GM18868 (cell line): Measurements from ENCODE around the gene TAF1C.

Experiments used
- ATAC-seq: cut with Tn5 transposase; IDR thresholded peaks from one replicate; pipeline ENCODE4 v1.9.1; 2021; ENCODE audit warnings: mild to moderate bottlenecking, moderate library complexity; ENCODE audit not compliant: unreplicated experiment

The TAF1C gene

DNA sequence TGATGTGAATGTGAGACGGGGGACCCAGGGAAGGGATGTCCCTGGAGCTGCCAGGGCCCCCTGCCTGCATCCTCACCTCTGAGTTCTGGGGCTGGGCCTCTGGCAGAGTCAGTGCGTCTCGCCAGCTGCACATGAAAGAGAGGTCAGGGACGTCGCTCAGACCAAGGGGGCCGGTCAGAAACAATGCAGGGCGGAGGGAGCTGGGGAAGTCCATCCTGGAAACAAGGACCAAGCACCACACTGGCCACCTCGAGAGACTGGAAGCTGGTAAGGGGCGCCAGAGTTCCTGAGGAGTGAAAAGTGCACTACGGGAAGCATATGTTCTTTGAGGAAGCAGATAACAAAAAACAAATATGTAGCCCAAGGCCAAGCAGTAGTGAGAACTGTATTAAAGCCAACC is 2.1 kb downstream of the TAF1C start:
- no peak for ATAC-seq

DNA sequence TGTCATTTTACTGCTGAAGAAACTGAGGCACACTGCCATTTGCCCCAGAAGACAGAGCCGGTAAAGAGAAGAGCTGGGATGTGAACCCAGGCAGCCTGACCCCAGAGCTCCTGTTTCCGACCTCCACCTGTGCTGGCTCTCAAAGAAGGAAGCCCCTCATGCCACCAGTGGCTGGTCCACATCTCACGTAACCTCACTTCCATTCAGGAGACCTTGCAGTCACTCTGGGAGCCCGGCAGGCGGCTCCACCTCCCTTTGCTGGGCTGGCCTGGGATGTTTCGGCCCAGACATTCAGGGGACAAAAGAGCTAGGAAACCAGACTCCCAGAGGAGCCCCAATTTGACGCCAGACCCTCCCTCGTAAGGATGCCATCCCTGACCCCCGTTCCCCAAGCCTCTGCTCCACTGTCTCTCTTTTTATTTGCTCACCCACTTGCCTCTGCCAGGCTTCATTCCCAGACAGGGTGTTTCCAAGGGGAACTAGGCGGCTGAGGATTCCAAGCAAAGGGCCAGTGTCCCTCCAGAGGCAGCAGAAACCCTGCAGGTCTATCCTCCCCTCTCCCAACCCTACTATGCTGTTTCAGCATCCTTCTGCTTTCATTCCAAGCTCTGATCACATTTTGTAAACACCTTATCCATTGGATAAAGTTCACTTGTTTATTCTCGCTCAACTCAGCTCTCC is 2.8 kb downstream of the TAF1C start:
- ATAC-seq = no peak

DNA sequence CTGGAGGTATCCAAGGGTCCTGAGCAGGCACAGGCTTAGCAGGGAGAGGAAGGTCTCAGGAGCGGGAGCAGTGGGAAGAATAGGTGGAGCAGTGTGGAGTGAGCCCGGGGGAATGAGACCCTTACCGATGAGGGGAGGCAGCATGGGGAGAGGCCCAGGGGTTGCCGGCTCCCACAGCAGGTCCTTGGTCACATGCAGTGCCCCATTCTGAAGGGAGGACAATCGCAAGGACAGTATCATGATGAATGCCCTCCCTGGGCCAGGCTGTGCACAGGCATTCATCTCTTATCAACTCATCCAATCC is 3.3 kb downstream of the TAF1C start:
- ATAC-seq = no peak

DNA sequence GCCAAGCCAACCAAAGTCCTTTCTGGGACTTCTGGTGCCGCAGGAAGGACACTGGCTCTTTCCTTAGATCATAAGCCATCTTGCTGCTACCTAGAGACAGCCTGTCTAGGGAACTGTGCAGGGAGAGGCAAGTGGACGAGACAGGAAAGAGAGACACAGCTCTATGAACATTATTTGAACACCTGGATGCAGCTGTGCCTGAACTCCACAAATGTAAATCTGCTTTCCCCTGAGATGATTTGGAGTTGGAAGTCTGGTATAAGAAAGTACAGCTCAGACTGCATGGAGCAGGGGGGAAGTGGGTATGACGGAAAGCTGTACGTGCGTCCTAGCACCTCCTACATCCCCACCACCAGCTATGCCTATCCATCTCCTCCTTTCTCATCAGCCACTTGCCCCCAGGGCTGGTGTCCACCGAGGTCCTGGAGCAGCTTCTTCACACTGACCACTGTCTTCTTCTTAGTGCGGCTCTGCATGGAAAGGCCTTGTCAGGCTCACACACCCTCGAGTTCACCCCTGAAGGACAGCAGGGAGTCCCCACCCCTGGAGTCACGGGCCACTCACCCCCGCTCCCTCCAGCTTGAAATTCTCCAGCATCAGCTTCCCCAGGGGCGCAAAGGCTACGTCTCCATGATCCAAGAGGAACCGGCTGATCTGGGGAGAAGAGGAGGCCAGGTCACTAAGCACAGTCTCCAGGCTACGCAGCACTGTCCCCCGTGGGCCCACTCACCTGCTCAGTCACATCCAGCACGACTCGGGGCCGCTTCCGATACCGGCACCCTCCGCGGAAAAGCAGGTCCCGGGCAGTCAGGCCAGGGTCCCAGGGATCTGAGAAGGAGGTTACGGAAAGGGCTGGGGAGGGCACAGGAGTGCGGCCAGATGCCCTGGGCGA is 3.9 kb downstream of the TAF1C start:
- ATAC-seq = no peak

DNA sequence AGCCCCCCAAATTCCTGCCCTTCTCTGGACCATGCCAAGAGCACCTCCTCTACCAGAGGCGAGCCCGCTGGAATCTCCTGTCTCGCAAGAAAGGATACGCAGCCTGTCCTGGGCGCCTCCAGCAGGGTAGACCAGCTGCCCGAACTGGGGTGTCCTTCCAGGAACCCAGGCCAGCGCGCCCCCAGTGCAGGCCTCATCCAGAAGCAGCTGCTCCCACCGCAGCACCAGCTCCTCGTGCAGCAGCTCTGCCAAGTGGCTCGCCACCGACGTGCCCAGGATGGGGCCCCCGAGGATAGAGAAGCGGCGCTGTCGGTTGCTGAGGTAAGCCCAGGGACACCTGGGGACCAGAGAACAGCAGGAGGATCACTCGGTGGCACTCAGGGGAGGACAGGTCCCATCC is 4.8 kb downstream of the TAF1C start:
- ATAC-seq = no peak

DNA sequence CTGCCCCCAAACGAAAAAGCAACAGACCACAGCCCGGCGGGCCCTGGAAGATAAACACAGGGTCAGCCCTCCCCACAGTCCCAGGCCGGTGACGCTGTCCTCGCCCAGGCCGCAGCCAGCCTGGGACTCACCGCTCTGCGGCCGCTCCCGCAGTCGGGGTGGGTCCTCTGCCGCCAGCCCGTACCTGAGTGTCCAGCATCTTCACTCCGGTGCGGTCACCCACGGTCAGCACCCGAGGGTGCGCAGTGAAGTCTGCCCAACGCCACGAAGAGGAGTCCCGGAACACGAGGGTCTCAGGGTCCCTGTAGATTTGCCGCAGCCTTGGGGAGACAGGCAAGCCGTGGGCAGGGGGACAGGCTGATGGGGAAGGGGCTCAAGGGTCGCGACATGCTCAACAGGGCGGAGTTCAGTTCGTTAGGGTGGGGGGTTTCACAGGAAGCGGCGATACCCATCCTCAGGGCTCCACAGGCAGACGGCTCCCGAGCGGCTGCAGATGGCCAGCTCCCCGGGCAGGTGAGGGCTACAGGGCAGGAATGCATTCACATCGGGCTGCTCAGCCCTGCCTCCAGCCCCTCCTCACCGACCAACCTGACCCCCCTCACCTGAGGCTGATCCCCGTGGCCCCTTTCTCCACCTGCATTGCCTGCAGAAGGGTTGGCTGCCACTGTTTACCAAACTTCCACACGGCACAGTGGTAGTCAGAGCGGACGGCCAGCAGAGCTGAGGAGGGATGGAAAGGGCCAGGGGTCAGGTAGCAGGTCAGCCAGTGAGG is 5.5 kb downstream of the TAF1C start:
- ATAC-seq = no peak

DNA sequence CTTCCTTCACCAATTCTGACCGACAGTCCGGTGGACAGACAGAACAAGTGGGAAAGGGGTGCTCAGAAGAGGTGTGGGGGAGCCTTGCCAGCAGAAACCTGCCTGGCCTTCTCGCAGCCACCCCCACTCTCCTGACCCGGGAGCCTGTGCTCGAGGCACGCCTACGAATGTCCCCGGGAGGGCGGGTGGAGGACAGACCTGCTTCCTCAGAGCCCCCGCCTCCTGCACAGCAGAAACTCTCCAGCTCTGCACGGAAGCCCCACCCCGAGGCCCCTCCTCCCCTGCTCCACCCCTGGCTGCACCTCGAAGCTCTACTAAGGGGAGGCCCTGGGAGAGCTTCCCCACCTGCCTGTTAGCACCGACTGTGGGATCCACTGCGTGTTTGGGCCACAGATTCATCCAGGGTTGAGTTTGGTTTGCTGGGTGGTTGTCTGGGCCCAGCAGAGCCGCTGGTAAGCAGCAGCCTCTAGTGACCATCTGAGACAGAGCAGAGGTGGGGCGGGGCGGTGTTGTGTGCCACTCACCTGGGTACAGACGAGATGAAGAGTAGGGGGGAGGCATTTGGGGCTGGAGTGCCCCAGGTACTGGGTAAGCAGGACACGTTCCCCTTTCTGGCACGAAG is 6.2 kb downstream of the TAF1C start:
- ATAC-seq = no peak

DNA sequence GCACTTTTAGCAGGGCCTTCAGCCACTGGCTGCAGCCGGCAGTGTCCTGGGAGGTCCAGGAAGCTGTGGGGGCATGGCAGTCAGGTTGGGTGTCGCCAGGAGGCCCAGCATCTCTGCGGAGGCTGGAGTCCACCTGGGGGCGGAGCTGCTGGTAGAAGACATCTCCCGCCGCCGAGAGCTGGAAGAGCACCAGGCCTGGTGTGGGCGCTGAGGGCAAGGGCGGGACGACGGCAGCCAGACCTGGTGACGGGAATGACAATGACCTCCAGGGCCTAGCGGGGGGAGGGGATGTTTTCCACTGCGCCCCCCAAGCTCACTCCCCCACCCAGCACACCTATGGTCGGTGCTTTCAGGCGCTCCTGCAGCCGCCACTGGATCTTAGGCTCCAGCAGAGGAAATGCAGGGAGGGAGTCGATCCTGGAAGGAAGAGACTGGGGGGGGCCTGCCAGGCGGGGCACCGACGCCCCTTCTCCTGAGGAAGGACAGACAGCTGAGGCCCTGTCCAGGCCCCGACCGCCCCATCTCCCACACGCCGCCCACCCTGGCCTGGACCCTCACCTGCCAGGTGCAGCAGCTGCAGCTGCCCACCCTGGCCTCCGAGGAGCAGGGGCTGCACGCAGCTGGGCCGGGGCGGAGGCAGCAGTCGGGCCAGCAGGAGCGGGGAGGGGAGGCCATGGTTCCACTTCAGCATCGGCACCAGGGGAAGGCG is 7.1 kb downstream of the TAF1C start:
- ATAC-seq = no peak

DNA sequence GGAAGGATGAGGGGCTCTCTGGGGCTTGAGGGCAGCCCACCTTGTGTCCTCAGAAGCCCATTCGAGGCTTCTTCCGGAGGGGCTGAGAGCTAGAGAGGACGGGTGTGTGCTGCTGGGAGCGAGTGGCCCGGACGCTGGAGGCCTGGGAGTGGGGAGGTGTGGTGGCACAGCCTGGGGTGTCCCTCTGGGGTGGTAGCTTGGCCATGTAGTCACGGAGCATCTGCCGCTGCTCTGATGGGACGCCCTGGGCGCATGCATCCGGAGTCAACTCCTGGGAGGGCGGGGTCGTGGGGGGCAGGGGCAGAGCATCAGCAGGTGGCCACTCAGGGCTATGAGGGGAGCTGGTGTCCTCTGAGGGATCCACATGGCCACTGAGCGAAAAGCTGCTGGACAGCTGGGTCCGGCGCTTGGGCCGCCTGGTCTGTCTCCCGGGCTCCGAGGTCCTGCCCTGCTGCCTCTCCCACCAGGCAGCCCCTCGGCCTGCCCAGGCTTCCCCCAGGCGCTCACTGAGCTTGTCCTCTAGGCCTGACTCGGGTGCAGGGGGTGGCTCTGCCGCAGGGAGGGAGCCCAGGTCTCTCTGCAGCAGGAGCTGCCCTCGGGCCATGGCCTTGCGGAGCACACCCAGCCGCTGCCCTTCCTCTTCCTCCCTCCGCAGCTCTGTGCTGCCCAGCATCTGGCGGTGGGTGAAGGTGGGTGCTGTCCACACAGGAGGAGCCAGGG is 7.8 kb downstream of the TAF1C start:
- ATAC-seq = no peak

DNA sequence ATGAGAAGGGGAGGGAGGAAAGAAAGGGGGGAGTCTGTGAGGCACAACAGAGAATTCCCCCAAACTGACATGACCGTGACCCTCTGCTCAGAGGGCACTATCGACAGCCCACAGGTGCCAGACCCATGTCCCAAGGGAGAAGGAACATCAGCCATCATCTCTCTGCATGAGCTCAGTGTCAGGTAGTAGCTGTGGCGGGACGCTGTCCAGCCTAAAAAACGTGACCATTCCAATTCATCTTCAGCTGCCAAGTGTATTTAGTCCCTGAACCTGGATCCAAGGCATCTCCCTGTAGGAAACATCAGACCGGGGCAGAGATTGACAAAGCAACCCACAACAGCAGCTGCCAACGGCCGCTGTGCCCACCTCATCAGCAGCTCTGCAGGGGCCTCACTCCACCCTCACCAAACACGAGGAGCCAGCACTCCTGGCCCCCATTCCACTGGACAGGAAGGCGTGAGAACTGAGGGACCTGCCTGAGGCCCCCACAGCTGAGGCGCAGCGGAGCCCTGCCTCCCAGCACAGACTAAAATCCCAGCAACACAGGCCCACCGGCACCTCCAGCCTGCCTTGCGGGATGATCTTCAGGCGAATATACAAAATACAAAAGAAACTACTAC is 8.6 kb downstream of the TAF1C start:
- ATAC-seq = no peak

DNA sequence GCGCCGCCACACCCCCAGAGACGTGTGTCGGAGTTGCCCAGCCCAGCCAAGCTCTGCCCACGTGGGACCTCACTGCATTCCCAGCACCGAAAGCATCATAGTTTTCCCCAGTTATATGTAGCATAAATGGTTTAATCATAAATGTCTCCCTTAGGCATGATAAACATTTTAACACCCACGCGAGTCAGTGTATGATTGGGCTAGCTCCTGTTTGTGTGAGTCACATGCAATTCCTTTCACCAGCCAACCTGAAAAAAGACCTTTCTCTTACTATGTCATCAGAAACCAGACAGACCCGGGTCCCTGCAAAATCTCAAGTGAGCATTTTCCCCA is 9.2 kb downstream of the TAF1C start:
- no peak for ATAC-seq

DNA sequence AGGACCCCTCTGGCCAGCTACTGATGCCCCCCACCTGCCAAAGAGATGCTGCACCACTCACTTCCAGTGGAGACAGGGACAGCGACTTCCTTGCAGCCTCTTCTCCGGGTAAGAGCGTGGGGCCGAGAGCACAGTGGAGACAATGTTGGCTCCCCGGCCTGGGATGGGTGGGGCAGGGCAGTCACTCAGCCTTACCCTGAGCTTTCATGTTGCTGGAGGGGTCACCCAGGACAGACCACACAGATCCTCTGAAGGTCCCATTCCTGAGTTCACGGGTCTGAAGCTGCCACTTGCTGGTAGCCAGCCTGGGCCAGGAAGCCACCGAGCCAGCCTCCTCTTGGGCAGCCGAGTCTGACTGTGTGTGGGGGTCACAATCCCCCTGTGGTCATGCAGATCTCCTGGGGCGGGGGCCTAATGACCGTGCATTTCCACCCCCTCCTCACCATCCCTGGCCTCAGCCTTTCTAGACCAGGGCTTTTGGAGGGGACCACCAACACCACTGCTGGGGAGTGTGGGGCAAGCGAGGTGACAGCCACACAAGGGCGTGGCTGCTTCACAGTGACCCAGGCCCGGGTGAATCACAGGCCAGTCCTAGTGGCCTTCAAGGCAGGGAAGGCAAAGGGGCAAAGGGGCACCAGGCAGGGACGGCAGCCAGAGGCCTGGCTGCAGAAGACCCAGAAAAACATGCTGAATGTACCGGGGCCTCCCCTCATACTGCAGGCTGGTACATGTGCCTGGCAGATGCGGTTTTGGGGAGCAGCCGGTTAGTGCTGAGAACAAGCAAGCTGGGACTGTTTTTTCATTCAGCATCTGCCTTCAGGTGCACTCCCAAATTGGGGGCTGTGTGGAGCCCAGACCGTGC is 10.4 kb downstream of the TAF1C start:
- ATAC-seq = no peak

DNA sequence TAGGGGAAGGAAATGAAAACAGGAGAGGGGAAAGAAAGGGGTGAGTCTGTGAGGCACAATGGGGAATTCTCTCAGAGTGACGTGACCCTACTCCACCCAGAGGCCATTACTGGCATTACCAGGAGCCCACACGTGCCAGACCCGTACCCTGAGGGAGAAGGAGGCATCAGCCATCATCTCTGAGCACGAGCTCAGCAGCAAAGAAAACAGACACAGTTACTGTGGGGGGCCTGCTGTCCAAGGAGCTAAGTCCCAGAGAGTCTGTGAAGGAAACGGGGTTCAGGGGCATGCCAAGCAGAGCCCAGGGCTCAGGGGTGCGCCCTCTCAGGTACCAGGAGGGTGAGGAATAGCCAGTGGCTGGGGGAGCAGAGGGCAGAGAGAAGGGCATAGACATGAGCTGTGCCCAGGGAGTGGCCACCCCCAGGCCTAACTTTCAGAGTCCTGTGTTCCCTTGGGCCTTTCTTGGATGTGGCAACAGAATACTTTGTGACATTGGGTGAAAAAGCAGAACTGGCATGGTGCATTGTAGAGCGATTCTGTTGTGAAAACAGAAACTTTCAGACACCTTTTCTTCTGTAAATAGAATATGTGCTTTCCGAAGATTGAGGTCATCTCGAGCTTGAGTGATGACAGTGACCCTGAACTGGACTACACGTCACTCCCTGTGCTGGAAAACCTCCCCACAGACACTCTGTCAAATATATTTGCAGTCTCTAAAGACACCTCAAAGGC is 11.3 kb downstream of the TAF1C start:
- peak; percentile 92 for ATAC-seq

DNA sequence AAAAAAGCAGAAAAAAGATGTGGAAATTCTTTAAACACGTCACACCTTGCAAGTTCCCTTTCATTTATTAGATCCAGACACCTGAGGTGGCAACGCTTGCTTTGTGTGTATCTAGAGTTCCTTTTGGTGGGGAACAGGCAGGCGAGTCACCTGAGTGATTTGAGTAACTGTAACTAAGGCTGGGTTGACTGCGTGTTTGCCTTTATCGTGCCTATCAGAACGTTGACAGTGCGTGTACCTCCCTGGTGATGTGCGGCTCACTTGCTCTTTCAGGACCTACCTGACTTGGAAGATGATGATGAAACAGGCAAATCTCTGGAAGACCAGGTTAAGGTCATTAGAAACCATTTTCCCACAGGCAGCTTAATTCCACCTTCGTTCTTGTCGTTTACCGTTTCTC is 12.5 kb downstream of the TAF1C start:
- no peak for ATAC-seq

DNA sequence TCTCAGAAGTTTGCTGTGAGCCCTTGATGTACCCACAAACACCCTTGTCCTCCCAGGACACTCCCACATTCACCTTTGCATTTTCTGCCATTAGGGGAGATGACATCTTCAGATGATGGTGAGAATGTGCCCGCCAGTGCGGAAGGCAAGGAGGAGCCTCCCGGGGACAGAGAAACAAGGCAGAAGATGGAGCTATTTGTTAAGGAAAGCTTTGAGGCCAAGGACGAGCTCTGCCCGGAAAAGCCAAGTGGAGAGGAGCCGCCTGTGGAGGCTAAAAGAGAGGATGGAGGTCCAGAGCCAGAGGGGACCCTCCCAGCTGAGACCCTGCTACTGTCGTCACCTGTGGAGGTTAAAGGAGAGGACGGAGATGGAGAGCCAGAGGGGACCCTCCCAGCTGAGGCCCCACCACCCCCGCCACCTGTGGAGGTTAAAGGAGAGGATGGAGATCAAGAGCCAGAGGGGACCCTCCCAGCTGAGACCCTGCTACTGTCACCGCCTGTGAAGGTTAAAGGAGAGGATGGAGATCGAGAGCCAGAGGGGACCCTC is 17.0 kb downstream of the TAF1C start:
- no peak for ATAC-seq

DNA sequence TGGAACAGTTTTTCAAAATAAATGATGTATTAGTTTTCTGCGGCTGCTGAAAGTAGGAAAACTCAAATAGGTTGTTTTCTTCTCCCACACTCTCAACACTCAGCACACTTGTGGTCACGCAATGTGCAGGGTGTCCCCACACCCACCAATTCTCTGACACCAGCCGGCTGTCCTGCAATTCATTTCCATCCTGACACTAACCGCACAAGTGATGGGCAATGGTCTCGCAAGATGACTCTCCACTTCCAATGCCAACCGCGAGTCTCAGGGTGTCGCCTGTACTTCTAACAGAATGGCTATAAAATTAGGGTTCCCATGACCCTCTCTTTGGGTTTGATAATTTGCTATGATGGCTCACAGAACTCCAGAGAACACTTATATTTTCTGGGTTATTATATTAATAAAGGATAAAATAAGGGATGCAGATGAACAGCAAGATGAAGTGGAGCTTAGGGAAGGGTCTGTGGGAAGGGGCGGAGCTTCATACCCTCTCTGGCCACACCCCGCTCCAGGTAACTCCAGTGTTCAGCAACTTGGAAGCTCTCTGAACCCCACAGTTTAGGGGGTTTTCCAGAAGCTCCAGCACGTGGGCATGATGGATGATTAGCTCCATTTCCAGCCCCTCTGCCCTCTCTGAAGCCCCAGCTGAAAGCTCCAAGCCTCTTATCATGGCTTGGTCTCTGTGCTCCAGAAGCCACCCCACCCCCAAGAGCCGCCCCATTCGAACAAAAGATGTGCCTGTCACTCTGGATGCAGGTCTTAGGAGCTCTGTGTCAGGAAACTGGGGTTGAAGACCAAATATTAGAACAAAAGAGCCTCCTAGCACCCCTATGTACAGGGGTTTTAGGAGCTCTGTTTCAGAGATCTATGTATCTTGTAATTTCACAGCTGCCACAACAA is 19.8 kb downstream of the TAF1C start:
- ATAC-seq = no peak

DNA sequence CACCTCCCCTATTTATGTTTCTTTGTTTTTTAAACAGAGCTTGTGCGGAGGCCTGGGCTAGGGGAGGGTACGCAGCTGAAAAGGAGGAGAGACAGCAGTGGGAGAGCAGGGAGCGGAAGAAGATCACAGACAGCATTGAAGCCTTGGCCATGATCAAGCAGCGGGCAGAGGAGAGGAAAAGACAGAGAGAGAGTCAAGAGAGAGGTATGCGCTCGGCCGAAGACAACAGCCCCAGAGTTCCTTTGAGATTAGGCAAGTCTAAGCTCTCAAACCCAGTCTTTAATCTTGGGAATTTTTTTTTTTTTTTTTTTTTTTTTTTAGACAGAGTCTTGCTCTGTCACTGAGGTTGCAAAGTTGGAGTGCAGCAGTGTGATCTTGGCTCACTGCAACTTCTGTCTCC is 21.1 kb downstream of the TAF1C start:
- ATAC-seq = no peak
